Stromal cell of bone marrow (primary cell): Measurements from ENCODE around the gene CYTH4.
"Not testable (repeated sequence)": the region's sequence is repeated elsewhere in the genome, so short reads cannot be mapped to it uniquely, and the experiment has no call there.

Source experiments
- DNase-seq: peaks from one replicate; pipeline ENCODE4 v3.0.0-alpha.2; 2012; ENCODE audit warnings: low read depth

Gene CYTH4, protein sequence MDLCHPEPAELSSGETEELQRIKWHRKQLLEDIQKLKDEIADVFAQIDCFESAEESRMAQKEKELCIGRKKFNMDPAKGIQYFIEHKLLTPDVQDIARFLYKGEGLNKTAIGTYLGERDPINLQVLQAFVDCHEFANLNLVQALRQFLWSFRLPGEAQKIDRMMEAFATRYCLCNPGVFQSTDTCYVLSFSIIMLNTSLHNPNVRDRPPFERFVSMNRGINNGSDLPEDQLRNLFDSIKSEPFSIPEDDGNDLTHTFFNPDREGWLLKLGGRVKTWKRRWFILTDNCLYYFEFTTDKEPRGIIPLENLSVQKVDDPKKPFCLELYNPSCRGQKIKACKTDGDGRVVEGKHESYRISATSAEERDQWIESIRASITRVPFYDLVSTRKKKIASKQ

GRCh38 chr22:37282385-37282677, at the start of gene CYTH4:
Gene CYTH4, plus strand, starts transcription at chr22:37282508. Its CDS starts 62 bp downstream, at chr22:37282570.
- no peak for DNase-seq

DNA sequence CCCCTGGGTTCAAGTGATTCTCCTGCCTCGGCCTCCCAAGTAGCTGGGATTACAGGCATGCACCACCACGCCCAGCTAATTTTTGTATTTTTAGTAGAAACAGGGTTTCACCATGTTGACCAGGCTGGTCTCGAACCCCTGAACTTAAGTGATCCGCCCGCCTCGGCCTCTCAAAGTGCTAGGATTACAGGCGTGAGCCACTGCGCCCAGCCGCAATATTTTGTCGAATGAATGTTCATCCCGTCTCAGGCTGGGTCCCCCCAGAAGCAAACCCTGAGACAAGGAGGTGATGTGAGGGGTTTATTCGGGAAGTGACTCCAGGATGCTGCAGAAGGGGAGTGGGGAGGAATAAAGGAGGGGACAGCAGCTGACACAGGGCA, 48.9 kb upstream of the CYTH4 start:
- not testable (repeated sequence) for DNase-seq

GRCh38 chr22:37233751-37234631, 48.3 kb upstream of the CYTH4 start:
- no peak for DNase-seq

DNA sequence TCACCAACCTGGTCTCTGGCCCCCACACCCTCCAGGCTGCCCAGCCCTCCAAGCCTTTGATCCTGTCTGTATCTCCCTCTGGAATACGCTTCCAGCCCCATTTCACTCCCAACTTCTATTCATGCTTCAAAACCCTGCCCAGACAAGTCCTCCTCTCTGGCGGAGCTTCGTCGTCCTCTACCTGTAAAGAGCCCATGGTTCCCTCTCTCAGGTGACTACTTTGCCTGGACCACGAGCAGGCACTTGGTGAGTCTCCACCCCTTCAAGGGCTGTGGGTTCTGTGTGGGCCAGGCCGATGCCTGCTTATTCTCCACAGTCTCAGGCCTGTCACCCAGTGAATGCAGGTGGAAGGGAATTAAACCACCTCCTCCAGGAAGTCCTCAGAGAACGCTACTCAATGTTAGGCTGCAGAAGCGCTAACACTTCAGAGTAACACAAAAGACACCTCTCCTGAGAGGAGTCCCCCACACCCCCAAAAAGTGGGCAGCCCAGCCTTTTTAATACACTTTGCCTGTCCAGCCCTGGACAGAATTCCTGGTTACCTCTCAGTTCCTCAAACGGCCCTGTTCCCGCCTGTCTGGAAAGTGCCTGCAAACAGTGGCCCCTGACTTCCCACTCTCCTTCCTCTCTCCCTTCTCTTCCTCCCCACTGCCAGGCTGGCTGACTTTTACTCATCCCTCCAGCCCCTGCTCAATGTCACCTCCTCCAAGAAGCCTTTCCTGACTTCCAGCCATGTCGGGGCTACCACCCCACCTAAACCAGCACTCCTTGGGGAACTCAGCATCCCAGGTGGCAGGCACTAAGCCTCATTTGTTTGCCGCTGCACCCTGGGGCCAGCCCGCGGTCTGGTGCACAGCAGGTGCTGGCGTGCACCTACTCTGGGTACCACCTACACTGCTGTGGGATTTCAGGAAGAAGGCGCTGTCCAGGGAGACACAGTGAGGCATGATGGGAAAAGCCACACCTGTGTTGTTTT, 47.3 kb upstream of the CYTH4 start:
- DNase-seq, result no peak

DNA sequence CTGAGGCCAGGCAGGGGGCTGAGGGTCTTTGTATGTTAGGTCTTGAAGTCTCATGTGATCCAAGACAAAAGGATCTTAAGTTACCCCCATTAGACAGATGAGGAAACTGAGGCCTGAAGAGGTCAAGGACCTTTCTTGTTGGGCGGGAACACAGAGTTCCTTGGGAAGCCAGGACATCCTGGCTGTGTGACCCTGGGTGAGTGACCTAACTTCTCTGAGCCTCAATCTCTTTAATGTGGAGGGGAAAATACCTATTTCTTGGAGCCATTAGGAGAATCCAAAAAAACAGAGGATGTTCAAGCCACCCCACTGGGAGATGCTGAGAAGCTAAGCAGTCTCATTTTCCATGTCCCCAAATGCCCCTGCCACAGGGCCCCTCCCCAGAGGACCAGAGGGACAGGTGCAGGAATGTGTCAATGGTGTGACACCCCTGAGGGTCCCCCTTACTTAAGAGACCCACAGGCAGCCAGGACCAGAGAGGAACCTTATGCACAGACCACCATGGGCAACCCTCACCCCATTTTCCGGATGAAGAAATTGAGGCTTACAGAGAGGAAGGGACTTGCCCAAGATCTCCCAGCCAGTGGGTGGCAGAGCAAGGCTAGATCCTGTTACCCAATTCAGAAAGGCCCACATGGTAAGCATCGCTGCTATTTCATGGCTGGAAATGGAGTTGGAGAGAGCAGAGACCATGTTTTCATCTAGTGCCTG, 46.3 kb upstream of the CYTH4 start:
- DNase-seq, result no peak

DNA sequence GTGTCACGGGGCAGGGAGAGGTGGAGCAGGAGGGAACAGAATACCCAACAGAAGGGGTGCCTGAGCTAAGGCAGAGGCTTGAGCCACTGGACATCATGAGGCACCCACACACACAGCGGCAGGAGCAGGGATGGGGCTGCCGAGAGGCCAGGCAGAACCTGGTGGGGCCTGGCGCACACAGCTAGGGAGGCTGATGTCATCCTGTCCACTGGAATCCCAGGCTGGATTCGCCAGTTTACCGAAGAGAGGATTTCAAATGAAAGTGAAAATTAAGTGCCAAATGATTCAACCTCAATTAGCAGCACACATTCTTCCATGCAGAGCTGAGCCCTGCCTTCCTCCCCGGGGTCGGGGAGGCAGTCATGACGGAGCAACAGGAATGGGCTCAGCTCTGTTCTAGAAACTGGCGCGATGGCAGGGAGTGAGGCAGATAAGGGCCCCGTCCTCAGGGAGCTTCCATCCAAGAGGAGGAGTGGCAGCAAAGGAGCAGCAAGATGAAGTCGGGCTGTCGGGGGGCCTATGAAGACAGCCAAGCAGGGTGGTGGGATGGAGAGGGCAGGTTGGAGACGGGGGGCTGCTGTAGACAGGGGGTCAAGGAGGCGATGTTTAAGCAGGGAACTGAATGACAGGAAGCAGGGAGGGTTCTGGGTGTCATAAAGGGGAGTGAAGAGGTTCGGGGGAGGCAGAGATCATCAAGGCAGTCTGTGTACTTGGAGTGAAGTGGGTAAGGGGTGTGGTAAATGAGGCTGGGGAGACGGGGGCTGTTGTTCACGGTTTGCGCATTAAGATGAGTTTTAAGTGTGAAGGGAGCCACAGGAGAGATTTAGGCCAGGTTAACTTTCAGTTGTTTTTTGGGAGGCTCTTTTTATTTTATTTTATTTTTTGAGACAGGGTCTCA, 44.7 kb upstream of the CYTH4 start:
- no peak for DNase-seq

DNA sequence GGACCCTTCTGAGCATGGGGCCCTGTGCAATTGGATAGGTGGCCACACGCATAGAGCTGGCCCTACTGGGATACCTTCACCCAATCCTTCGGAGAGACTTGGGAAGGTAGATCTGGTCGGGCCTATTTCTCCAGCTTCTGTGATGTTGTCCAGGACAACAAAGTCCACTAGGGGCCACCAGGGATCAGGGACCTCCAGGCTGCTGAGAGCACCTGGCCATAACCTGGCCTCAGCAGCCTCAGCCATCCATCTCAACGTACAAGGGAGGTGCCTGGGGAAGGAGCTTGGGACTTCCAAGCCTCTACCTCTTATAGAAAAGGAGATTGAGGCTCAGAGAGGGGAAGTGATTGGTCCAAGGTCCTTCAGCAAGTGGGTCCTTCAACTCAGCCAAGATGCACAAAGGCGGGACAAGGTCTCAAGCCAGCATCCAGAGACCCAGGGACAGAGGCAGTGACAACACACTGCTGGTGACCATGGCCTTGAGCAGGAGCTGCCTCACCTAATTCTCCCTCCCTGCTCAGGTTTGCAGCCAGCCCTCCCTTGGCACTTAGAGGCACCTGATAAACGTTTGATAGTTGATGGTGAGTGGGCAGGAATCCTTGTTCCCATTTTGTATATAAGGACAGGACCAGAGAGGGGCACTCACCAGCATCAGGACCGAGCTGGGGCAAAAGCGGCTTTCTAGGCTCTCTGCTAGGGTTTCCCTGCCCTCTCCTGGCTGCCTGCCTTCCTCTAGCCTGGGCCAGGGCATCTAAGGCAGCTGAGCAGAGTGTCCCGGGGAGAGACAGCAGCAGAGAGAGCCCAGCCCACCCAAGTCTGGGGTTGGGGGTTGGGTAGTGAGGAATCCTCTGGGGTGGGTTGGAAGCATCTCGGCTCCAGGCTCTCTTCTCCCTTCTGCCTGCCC, 42.7 kb upstream of the CYTH4 start:
- DNase-seq, result no peak

GRCh38 chr22:37240240-37240940, 41.9 kb upstream of the CYTH4 start:
- DNase-seq, result no peak

DNA sequence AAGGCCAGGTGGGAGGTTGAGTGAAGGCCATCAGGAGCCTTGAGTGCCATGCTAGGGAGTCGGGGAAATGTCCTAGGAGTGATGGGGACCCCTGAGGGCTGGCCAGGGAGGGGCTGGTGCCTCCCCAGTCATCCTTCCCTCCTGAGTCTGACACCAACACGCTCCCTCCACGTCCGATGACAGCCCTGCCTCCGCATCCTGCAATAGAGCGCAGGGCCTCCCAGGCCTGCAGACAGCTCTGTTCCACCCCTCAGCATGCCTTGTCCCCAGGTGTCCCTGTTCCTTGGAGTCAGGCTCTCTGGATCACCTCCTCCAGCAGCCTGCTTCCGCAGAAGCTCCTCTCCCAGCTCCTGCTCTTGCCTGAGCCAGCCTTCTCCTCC, 41.4 kb upstream of the CYTH4 start:
- DNase-seq, result no peak

- DNase-seq, result no peak
Observed at GRCh38 chr22:37241351-37242142, 40.8 kb upstream of the CYTH4 start.

DNA sequence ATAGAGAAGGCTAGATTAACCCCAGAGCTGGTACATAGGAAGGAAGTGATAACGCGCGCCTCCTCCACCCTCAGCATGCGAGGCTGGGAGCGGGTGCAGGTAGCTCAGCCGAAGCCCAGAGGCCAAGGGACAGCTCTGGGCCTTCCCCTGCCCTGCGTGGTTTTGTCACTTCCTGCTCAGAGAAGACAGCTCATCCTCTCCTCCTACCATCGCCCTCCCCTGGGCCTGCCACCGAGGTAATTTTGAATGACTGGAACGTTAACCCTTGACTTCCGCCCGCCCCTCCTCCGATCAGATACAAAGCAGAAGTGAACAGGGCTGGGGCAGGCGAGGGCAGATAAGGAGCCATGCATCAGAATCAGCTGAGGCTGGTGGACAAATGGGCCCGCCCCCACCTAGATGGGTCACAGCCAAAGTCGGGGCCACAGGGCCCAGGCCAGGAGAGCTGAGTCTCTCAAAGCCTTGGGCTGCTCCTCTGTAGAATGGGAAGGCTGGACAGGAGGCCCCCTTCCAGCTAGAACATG, 39.9 kb upstream of the CYTH4 start:
- DNase-seq, result no peak

- DNase-seq, result no peak
Observed at GRCh38 chr22:37243402-37244113, 38.8 kb upstream of the CYTH4 start.

- no peak for DNase-seq
Observed at GRCh38 chr22:37244114-37244921, 38.0 kb upstream of the CYTH4 start, which contains the start of gene RAC2. Gene RAC2, minus strand, starts transcription at chr22:37244269. Its CDS starts 121 bp downstream, at chr22:37244148.

GRCh38 chr22:37244922-37245722, 37.2 kb upstream of the CYTH4 start:
- DNase-seq, result no peak

DNA sequence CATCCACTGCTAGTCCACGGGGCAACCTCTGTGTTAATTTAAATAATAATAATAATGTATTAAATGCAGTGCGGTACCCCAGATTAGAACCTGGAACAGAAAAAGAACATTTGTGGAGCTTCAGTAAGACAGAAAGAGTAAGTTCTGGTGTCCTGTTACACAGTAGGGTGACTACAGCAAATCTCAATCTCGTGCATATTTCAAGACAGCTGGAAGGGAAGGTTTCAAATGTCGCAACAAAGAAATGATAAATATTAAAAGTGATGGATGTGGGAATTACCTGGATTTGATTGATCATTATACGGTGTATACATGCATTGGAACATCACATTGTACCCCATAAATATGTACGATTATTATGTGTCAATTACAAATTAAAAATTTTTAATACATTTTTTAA, 36.6 kb upstream of the CYTH4 start:
- no peak for DNase-seq
